ENCODE results near the gene SMIM14.

SMIM14 gene

DNA sequence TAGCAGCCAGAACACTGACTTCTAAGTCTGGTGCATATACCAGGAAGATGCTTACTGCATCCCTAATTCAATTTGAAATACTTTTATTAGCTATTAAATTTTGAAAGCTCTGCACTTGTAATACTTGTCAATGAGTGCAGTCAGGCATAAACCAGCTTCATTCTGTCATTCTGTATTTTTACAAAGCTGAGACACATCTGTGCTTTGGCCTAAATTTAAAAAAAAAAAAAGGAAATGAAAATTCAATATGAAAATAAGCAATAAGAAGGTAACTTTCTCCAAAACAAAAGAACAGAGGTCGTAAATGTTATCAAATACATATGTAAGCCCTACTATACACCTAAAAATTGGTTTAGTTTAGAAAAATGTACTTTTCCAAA is 7.0 kb downstream of the SMIM14 start:
- TF ChIP-seq POLR2AphosphoS5 (IDR thresholded peaks at IDR 0.05; ENCODE audit: low read depth, low read length) (no peak), SIN3A (IDR thresholded peaks at IDR 0.05; ENCODE audit: borderline replicate concordance, insufficient read depth, low read length) (no peak), TAF1 (IDR thresholded peaks at IDR 0.05; ENCODE audit: borderline replicate concordance, insufficient read depth, low read length) (no peak), REST (IDR thresholded peaks at IDR 0.05; ENCODE audit: insufficient read depth in 1 of 2, low read depth in 2 of 2, low read length in 2 of 2) (no peak), FOXP2 (optimal IDR thresholded peaks at IDR 0.05; ENCODE audit: borderline replicate concordance, extremely low read depth, extremely low read length, insufficient read depth) (no peak)

DNA sequence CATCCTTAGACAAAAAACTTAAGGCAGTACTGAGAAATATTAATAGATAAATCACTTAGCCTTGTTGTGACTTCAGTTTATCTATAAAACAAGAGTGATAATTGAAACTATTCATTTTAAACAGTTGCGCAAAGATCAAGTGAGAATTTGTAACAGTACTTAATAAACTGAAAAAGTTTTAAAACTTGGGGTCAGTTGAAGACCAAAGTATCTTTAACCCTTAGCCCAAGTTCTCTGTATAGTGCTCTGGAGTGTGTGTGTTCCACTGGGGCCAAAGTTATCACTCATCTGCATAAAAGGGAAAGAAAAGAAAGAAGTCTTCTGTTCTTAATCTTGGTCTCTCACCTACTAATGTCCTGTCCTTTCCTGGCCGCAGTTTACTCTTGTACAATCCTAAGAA is 11.3 kb downstream of the SMIM14 start:
- TF ChIP-seq SIN3A (IDR thresholded peaks at IDR 0.05; ENCODE audit: borderline replicate concordance, insufficient read depth, low read length), result no peak
- TF ChIP-seq TAF1 (IDR thresholded peaks at IDR 0.05; ENCODE audit: borderline replicate concordance, insufficient read depth, low read length), result no peak
- no peak for TF ChIP-seq REST (IDR thresholded peaks at IDR 0.05; ENCODE audit: insufficient read depth in 1 of 2, low read depth in 2 of 2, low read length in 2 of 2)
- no peak for TF ChIP-seq POLR2AphosphoS5 (IDR thresholded peaks at IDR 0.05; ENCODE audit: low read depth, low read length)
- TF ChIP-seq FOXP2 (optimal IDR thresholded peaks at IDR 0.05; ENCODE audit: borderline replicate concordance, extremely low read depth, extremely low read length, insufficient read depth), result no peak

DNA sequence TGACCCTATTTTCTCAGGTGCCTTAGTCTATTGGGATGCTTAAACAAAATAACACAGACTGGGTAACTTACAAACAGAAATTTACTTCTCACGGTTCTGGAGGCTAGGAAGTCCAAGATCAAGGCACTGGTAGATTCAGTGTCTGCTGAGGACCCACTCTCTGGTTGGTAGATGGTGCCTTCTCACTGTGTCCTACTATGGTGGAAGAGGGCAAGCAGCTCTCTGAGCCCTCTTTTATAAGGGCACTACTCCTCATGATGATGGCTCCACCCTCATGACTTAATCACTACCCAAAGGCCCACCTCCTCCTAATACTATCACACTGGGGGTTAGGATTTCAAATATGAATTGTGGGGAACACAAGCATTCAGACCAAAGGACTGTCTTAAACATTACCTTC is 11.8 kb downstream of the SMIM14 start:
- TF ChIP-seq FOXP2 (optimal IDR thresholded peaks at IDR 0.05; ENCODE audit: borderline replicate concordance, extremely low read depth, extremely low read length, insufficient read depth) (no peak), SIN3A (IDR thresholded peaks at IDR 0.05; ENCODE audit: borderline replicate concordance, insufficient read depth, low read length) (no peak), REST (IDR thresholded peaks at IDR 0.05; ENCODE audit: insufficient read depth in 1 of 2, low read depth in 2 of 2, low read length in 2 of 2) (no peak), TAF1 (IDR thresholded peaks at IDR 0.05; ENCODE audit: borderline replicate concordance, insufficient read depth, low read length) (no peak), POLR2AphosphoS5 (IDR thresholded peaks at IDR 0.05; ENCODE audit: low read depth, low read length) (no peak)

- no peak for TF ChIP-seq SIN3A (IDR thresholded peaks at IDR 0.05; ENCODE audit: borderline replicate concordance, insufficient read depth, low read length)
- TF ChIP-seq TAF1 (IDR thresholded peaks at IDR 0.05; ENCODE audit: borderline replicate concordance, insufficient read depth, low read length), result no peak
- no peak for TF ChIP-seq REST (IDR thresholded peaks at IDR 0.05; ENCODE audit: insufficient read depth in 1 of 2, low read depth in 2 of 2, low read length in 2 of 2)
- TF ChIP-seq POLR2AphosphoS5 (IDR thresholded peaks at IDR 0.05; ENCODE audit: low read depth, low read length), result no peak
- TF ChIP-seq FOXP2 (optimal IDR thresholded peaks at IDR 0.05; ENCODE audit: borderline replicate concordance, extremely low read depth, extremely low read length, insufficient read depth), result no peak
Observed at GRCh38 chr4:39626261-39626660, 12.4 kb downstream of the SMIM14 start.

DNA sequence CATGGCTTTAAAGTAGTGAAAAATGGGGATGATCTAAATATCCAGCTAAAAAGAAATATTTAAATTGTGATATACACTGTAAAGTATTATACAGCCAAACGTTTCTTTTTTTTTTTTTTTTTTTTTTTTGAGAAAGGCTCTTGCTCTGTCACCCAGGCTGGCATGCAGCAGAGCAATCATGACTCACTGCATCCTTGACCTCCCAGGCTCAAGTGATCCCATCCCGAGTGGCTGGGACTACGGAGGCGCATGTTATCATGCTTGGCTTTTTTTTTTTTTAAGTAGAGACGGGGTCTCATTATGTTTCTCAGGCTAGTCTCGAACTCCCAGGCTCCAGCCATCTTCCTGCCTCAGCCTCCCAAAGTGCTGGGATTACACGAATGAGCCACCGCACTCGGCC is 17.1 kb downstream of the SMIM14 start:
- TF ChIP-seq TAF1 (IDR thresholded peaks at IDR 0.05; ENCODE audit: borderline replicate concordance, insufficient read depth, low read length) (no peak), FOXP2 (optimal IDR thresholded peaks at IDR 0.05; ENCODE audit: borderline replicate concordance, extremely low read depth, extremely low read length, insufficient read depth) (no peak), POLR2AphosphoS5 (IDR thresholded peaks at IDR 0.05; ENCODE audit: low read depth, low read length) (no peak), REST (IDR thresholded peaks at IDR 0.05; ENCODE audit: insufficient read depth in 1 of 2, low read depth in 2 of 2, low read length in 2 of 2) (no peak), SIN3A (IDR thresholded peaks at IDR 0.05; ENCODE audit: borderline replicate concordance, insufficient read depth, low read length) (no peak)
